Measurements from ENCODE around the gene EIF4H.
"Not testable (repeated sequence)": the region's sequence is repeated elsewhere in the genome, so short reads cannot be mapped to it uniquely, and the experiment has no call there.

EIF4H gene

GRCh38 chr7:74173866-74174605 lies at the start of gene EIF4H:
Gene EIF4H, plus strand, starts transcription at chr7:74174356. Its CDS starts 28 bp downstream, at chr7:74174384.
- peak; percentile 94 for DNase-seq (ENCODE audit: low read depth)

- DNase-seq (ENCODE audit: low read depth), result no peak
Observed at GRCh38 chr7:74126220-74126880, 47.8 kb upstream of the EIF4H start.

- no peak for DNase-seq (ENCODE audit: low read depth)
Observed at GRCh38 chr7:74129887-74130286, 44.3 kb upstream of the EIF4H start.

- no peak for DNase-seq (ENCODE audit: low read depth)
Observed at GRCh38 chr7:74130518-74130917, 43.6 kb upstream of the EIF4H start.

GRCh38 chr7:74134117-74134620 lies 40.0 kb upstream of the EIF4H start:
- DNase-seq (ENCODE audit: low read depth), result no peak

- DNase-seq (ENCODE audit: low read depth), result no peak
Observed at GRCh38 chr7:74138334-74138867, 35.8 kb upstream of the EIF4H start.

DNA sequence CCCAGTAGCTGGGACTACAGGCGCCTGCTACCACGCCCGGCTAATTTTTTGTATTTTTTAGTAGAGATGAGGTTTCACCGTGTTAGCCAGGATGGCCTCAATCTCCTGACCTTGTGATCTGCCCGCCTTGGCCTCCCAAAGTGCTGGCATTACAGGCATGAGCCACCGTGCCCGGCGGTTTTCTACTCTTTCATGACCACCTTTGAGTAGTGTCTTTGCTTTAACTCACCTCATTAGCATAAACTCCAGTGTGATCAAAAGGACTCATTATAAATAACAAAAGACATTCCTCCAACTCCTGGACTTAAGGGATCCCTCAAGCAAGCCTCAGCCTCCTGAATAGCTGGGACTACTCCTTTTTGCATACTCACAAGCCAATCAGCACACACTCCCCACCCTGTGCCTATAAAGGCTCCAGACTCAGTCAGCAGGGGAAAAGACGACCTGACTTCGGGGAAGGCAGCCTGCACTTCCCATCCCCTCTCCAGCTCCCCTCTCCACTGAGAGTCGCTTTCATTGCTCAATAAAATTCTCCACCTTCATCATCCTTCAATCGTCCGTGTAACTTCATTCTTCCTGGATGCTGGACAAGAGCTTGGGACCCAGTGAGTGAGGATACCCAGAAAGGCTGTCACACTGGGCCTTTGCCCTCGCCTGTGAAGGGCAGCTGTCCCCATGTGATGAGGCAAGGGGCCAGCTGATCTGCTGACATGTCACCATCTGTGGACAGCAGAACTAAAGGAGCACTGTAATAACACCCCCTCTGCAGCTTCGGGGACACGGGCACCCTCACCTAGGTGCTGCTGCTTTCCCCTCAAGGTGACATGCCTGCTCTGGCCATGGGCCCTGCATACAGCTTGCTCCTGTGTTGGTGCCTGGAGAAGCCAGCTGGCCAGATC lies 35.0 kb upstream of the EIF4H start:
- DNase-seq (ENCODE audit: low read depth), result no peak

DNA sequence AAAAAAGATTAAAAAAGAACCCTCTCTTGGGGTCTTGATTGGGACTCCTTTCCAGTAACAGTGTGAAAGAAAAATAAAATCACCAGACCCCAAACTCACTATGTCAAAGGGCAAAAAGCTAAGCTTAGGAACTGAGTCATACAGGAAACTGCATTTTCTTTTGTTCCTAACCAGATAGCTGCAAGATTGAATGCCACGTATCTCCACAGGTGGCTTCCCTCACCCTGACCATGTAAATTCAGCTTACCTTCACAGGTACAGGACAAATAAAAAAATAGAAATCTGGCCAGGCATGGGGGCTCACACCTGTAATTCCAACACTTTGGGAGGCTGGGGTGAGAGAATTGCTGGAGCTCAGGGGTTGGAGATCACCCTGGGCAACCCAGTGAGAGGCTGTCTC lies 32.5 kb upstream of the EIF4H start:
- no peak for DNase-seq (ENCODE audit: low read depth)

GRCh38 chr7:74143383-74143782 lies 30.8 kb upstream of the EIF4H start:
- DNase-seq (ENCODE audit: low read depth), result no peak

DNA sequence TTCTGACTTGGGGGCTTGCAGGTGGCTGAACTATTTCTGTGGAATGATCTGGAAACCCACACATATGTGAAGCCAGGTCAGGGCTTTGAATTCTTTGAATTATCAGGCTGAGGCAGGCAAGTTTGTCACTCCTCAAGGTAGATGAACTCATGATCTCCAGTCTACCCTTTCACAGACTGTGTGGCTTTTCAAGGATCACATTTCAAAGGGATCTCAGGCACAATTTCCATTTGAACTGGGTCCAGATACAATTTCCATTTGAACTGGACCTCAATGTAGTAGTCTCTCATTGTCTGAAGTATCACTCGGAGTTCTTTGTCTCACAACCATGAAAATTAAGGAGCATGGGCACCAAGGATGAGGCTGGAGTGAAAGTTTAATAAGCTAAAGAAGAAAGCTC lies 25.7 kb upstream of the EIF4H start:
- no peak for DNase-seq (ENCODE audit: low read depth)

GRCh38 chr7:74149071-74149470 lies 25.1 kb upstream of the EIF4H start:
- DNase-seq (ENCODE audit: low read depth), result no peak

GRCh38 chr7:74149603-74150002 lies 24.6 kb upstream of the EIF4H start:
- no peak for DNase-seq (ENCODE audit: low read depth)

GRCh38 chr7:74153736-74154135 lies 20.4 kb upstream of the EIF4H start:
- no peak for DNase-seq (ENCODE audit: low read depth)

DNA sequence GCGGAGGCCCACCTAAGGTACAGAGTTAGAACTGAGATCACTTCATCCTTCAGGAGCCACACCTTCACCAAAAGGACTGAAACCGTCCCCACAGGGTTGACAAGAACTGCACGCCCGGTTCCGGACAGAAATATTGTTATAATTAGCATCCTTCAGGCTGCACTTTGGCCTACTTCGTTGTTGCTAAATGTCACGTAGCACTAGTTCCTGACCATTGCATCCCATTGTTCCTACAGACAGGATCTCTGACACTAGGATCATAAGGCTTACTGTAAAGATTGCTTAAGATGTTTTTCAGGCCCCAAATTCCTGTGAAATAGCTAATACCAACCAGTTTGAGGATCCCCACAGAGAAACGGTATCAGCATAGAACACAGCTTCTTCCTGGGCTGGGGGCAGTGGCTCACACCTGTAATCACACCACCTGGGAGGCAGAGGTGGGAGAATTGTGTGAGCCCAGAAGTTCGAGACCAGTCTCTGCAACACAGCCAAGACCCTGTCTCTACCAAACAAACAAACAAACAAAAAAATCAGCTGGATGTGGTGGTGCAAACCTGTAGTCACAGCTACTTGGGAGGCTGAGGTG lies 18.3 kb upstream of the EIF4H start:
- no peak for DNase-seq (ENCODE audit: low read depth)

DNA sequence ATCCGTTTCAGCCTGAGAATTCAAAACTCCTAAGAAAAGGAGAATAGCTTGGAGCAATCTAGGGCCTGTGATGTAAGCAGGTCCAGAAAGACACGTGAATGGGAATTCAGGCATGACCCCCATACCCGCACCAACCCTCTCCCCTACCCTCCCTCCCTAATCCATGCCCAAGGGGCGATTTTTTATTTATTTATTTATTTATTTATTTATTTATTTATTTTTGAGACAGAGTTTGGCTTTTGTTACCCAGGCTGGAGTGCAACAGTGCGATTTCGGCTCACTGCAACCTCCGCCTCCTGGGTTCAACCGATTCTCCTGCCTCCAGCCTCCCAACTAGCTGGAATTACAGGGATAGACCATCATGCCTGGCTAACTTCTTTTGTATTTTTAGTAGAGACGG lies 16.6 kb upstream of the EIF4H start:
- DNase-seq (ENCODE audit: low read depth), result no peak

DNA sequence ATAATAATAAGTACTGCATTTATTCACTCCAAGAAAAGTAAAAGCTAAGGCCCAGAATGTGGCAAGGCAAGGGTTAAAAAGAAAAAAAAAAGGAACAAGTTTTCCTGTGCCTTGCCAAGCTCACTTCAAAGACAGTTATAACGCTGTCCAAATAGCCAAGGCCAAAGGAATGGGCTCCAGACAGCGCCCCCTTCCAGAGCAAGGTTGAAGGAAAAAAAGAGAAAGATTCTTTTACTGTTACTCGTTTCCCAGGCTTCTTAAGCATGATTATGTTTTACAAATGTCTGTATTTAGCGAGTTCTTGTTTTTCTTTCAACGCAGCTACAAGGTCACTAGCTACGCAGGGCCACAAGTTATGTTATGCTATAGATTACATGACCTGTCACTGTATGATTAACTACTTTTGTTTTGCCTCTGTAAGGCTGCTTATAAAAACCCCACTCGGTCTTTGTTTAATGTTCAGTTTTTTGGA lies 9.1 kb upstream of the EIF4H start:
- no peak for DNase-seq (ENCODE audit: low read depth)

GRCh38 chr7:74165867-74166593 lies 8.1 kb upstream of the EIF4H start:
- DNase-seq (ENCODE audit: low read depth), result no peak

DNA sequence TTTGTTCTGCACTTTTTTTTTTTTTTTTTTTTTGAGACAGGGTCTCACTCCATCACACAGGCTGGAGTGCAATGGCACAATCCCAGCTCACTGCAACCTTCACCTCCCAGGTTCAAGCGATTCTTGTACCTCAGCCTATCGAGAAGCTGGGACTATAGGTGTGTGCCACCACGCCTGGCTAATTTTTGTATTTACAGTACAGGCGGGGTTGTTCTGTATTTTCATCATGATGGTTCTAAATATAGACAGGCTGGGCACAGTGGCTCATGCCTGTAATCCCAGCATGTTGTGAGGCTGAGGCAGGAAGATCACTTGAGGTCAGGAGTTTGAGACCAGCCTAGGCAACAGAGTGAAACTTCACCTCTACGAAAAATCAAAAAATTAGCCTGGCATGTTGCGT lies 6.8 kb upstream of the EIF4H start:
- not testable (repeated sequence) for DNase-seq (ENCODE audit: low read depth)

DNA sequence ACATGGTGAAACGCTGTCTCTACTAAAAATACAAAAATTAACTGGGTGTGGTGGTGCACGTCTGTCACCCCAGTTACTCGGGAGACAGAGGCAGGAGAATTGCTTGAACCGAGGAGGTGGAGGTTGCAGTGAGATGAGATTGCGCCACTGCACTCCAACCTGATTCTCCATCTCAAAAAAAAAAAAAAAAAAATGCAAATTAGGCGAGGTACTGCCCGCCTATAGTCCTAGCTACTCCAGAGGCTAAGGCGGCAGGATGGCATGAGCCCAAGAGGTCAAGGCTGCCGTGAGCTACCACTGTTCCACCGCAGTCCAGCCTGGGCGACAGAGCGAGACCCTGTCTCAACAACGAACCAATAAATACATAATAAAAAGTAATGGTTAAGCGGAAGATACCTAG lies 1.1 kb upstream of the EIF4H start:
- no peak for DNase-seq (ENCODE audit: low read depth)

DNA sequence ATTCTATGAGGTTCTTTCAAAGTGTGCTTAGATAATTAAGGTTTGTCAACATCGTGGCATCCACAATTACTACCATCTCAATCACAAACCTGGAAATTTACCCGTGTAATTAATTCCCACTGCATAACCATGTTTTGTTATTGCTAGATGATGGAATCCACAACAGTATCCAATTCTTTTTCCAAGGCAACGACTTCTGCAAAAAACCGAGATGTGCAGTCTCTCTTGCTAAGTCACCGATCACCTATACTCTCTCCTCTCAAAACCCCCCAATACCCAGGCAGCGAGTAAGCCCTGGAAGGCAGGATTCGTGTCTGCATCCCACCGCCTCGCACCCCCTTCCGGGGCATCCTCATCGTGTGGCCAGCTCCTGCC lies 678 bp upstream of the EIF4H start:
- DNase-seq (ENCODE audit: low read depth), result no peak

- DNase-seq (ENCODE audit: low read depth), result peak; percentile 7
Observed at GRCh38 chr7:74174606-74175082, 488 bp downstream of the EIF4H start.
